RWPE1 (cell line): Measurements from ENCODE around the gene IFT81.

Experiments used
- CTCF ChIA-PET: fragments of 350-600 bp; sonication (Branson Sonifier 250); formaldehyde crosslinking; extraction: SDS; loops from one replicate; lab custom pipeline; 2021; lab: Yijun Ruan, JAX
- POLR2A ChIA-PET: fragments of 400-600 bp; formaldehyde crosslinking; extraction: SDS; loops from one replicate; lab custom pipeline; 2020; ENCODE audit warnings: antibody characterized with exemption; ENCODE audit not compliant: low non-redundant PET; lab: Yijun Ruan, JAX
- DNase-seq: peaks from one replicate; pipeline ENCODE4 v3.0.0; 2012; ENCODE audit warnings: low spot score
- H3K27ac ChIP-seq: fragments of 450-650 bp; 2 replicates; pipeline ENCODE4 v1.5.1; 2017
- CTCF ChIP-seq: fragments of 450-650 bp; conservative IDR thresholded peaks from 2 replicates; pipeline ENCODE4 v1.5.1; 2017; ENCODE audit warnings: low read depth, mild to moderate bottlenecking

The IFT81 gene

GRCh38 chr12:110126557-110126956 is 2.4 kb downstream of the IFT81 start:
- no peak for TF ChIP-seq CTCF
- DNase-seq: no peak
- ChIA-PET POLR2A (no interaction called here), CTCF (no interaction called here)
- H3K27ac ChIP-seq: no peak overlapping the region

GRCh38 chr12:110134691-110135411 is 10.7 kb downstream of the IFT81 start:
- ChIA-PET POLR2A (no interaction called here), CTCF (interaction anchor here (0.7 kb wide), 1 partner anchor 630 kb away, joined by 3 read pairs; no protein-coding TSS in a partner anchor)
- DNase-seq: no peak
- H3K27ac ChIP-seq: no peak overlapping the region
- TF ChIP-seq CTCF: no peak

- ChIA-PET POLR2A (no interaction called here), CTCF (no interaction called here)
- no peak overlapping the region for H3K27ac ChIP-seq
- no peak for DNase-seq
- TF ChIP-seq CTCF: no peak
Measured at GRCh38 chr12:110135806-110136205, 11.6 kb downstream of the IFT81 start.

GRCh38 chr12:110137786-110138185 is 13.6 kb downstream of the IFT81 start:
- DNase-seq: no peak
- ChIA-PET POLR2A (no interaction called here), CTCF (interaction anchor here (0.7 kb wide), 1 partner anchor 11 kb away, joined by 4 read pairs; no protein-coding TSS in a partner anchor)
- no peak overlapping the region for H3K27ac ChIP-seq
- TF ChIP-seq CTCF: no peak

GRCh38 chr12:110141389-110141788 is 17.2 kb downstream of the IFT81 start:
- no peak for DNase-seq
- CTCF ChIA-PET: interaction anchor here (0.5 to 0.6 kb wide), 2 partner anchors 82 to 359 kb away, joined by 3 to 5 read pairs; no protein-coding TSS in a partner anchor
- TF ChIP-seq CTCF: no peak
- POLR2A ChIA-PET: no interaction called here
- H3K27ac ChIP-seq: peak overlapping the region; percentile 66

GRCh38 chr12:110146986-110147385 is 22.8 kb downstream of the IFT81 start:
- ChIA-PET POLR2A (no interaction called here), CTCF (no interaction called here)
- H3K27ac ChIP-seq: no peak overlapping the region
- DNase-seq: no peak
- no peak for TF ChIP-seq CTCF
